H9 (cell line): Measurements from ENCODE around the gene GAB3. TPM values are rescaled to one million over a fixed set of nuclear protein-coding genes. Genes with fewer than 3 reads are reported as not detected.

Experiments
- DNase-seq: peaks from one replicate; pipeline ENCODE4 v3.0.0-alpha.2; 2017
- H2AFZ ChIP-seq: one replicate; pipeline ENCODE4 v1.6.1; 2013; ENCODE audit warnings: mild to moderate bottlenecking, low read length, control low read depth, moderate library complexity
- H2AK5ac ChIP-seq: 2 replicates; pipeline ENCODE4 v1.6.1; 2013; ENCODE audit warnings: low read length, control low read depth, mixed read lengths; ENCODE audit not compliant: insufficient read length
- H2BK120ac ChIP-seq: one replicate; pipeline ENCODE4 v1.6.1; 2013; ENCODE audit warnings: low read depth, mild to moderate bottlenecking, low read length, control low read depth, inconsistent platforms; ENCODE audit not compliant: poor library complexity, severe bottlenecking
- H2BK12ac ChIP-seq: 2 replicates; pipeline ENCODE4 v1.6.1; 2013; ENCODE audit warnings: low read length, control low read depth, mixed read lengths, low read depth; ENCODE audit not compliant: insufficient read length
- H2BK15ac ChIP-seq: 2 replicates; pipeline ENCODE4 v1.6.1; 2013; ENCODE audit warnings: low read depth, low read length, control low read depth
- H2BK20ac ChIP-seq: one replicate; pipeline ENCODE4 v1.6.1; 2013; ENCODE audit warnings: low read depth, mild to moderate bottlenecking, low read length, control low read depth, inconsistent platforms; ENCODE audit not compliant: poor library complexity, severe bottlenecking
- H2BK5ac ChIP-seq: 2 replicates; pipeline ENCODE4 v1.6.1; 2013; ENCODE audit warnings: low read length, control low read depth, mixed read lengths; ENCODE audit not compliant: insufficient read length
- H3K14ac ChIP-seq: 2 replicates; pipeline ENCODE4 v1.6.1; 2013; ENCODE audit warnings: low read length, control low read depth; ENCODE audit not compliant: insufficient read depth
- H3K18ac ChIP-seq: 2 replicates; pipeline ENCODE4 v1.6.1; 2013; ENCODE audit warnings: low read depth, mild to moderate bottlenecking, mixed read lengths, low read length, control low read depth; ENCODE audit not compliant: insufficient read length
- H3K23ac ChIP-seq: 2 replicates; pipeline ENCODE4 v1.6.1; 2013; ENCODE audit warnings: low read length, control low read depth, mixed read lengths, low read depth; ENCODE audit not compliant: insufficient read length
- H3K23me2 ChIP-seq: 2 replicates; pipeline ENCODE4 v1.6.1; 2013; ENCODE audit warnings: low read depth, mild to moderate bottlenecking, mixed read lengths, low read length, control low read depth; ENCODE audit not compliant: insufficient read length, poor library complexity, severe bottlenecking
- H3K27ac ChIP-seq: 2 replicates; pipeline ENCODE4 v1.5.1; 2013; ENCODE audit warnings: low read length, control low read depth, mixed read lengths, low read depth; ENCODE audit not compliant: insufficient read length
- H3K27me3 ChIP-seq: 2 replicates; pipeline ENCODE4 v1.6.1; 2013; ENCODE audit warnings: low read length, control low read depth, inconsistent platforms; ENCODE audit not compliant: insufficient read depth
- H3K4ac ChIP-seq: 2 replicates; pipeline ENCODE4 v1.6.1; 2013; ENCODE audit warnings: low read depth, mild to moderate bottlenecking, control low read depth, inconsistent platforms, low read length, moderate library complexity
- H3K4me1 ChIP-seq: 2 replicates; pipeline ENCODE4 v1.6.1; 2013; ENCODE audit warnings: low read length, control low read depth, inconsistent platforms; ENCODE audit not compliant: insufficient read depth
- H3K4me2 ChIP-seq: 2 replicates; pipeline ENCODE4 v1.6.1; 2013; ENCODE audit warnings: low read length, control low read depth, mixed read lengths; ENCODE audit not compliant: insufficient read length, insufficient read depth
- H3K56ac ChIP-seq: 2 replicates; pipeline ENCODE4 v1.6.1; 2013; ENCODE audit warnings: low read depth, mild to moderate bottlenecking, mixed read lengths, low read length, control low read depth; ENCODE audit not compliant: insufficient read length
- H3K79me1 ChIP-seq: 2 replicates; pipeline ENCODE4 v1.6.1; 2013; ENCODE audit warnings: low read depth, mild to moderate bottlenecking, moderate library complexity, low read length, control low read depth, inconsistent platforms; ENCODE audit not compliant: insufficient read depth, poor library complexity, severe bottlenecking
- H3K79me2 ChIP-seq: 2 replicates; pipeline ENCODE4 v1.6.1; 2013; ENCODE audit warnings: low read length, control low read depth, inconsistent platforms; ENCODE audit not compliant: insufficient read depth
- H3K9ac ChIP-seq: 2 replicates; pipeline ENCODE4 v1.6.1; 2013; ENCODE audit warnings: low read length, control low read depth, mixed read lengths; ENCODE audit not compliant: insufficient read length; ENCODE audit errors: extremely low read depth
- H3K9me3 ChIP-seq: one replicate; pipeline ENCODE4 v1.6.1; 2013; ENCODE audit warnings: low read depth, low read length, inconsistent platforms; ENCODE audit not compliant: control insufficient read depth
- H3T11ph ChIP-seq: one replicate; pipeline ENCODE4 v1.6.1; 2013; ENCODE audit warnings: mild to moderate bottlenecking, low read length, control low read depth, inconsistent platforms
- H4K20me1 ChIP-seq: one replicate; pipeline ENCODE4 v1.6.1; 2013; ENCODE audit not compliant: control insufficient read depth, insufficient read length, insufficient read depth
- H4K5ac ChIP-seq: 2 replicates; pipeline ENCODE4 v1.6.1; 2013; ENCODE audit warnings: low read depth, mild to moderate bottlenecking, mixed read lengths, low read length, control low read depth; ENCODE audit not compliant: insufficient read length
- H4K8ac ChIP-seq: replicated peaks from 2 replicates; pipeline ENCODE4 v1.6.1; 2013; ENCODE audit warnings: low read length, control low read depth, mixed read lengths, low read depth; ENCODE audit not compliant: insufficient read length
- H4K91ac ChIP-seq: 2 replicates; pipeline ENCODE4 v1.6.1; 2013; ENCODE audit warnings: low read depth, mild to moderate bottlenecking, moderate library complexity, mixed read lengths, low read length, control low read depth; ENCODE audit not compliant: insufficient read length
- H3K27ac Mint-ChIP-seq, 3 experiments: 2 replicates in 2 of 3; 3 replicates in 1 of 3; pipeline ENCODE4 v1.8.0; 2020 to 2021; ENCODE audit warnings: mixed read lengths in 3 of 3, mild to moderate bottlenecking in 1 of 3, moderate library complexity in 1 of 3
- H3K27me3 Mint-ChIP-seq: 2 replicates; pipeline ENCODE4 v1.8.0; 2021; ENCODE audit warnings: low read depth, mild to moderate bottlenecking, moderate library complexity, mixed read lengths
- H3K36me3 Mint-ChIP-seq, 3 experiments: 2 replicates in 2 of 3; 3 replicates in 1 of 3; pipeline ENCODE4 v1.8.0; 2020 to 2021; ENCODE audit warnings: low read depth in 3 of 3, mixed read lengths in 3 of 3; ENCODE audit not compliant: insufficient read depth in 1 of 3
- H3K4me1 Mint-ChIP-seq, 2 experiments: 2 replicates each; pipeline ENCODE4 v1.8.0; 2020; ENCODE audit warnings: mixed read lengths in 2 of 2
- H3K4me3 Mint-ChIP-seq, 2 experiments: 2 replicates in 1 of 2; 3 replicates in 1 of 2; pipeline ENCODE4 v1.8.0; 2020 to 2021; ENCODE audit warnings: mild to moderate bottlenecking in 2 of 2, mixed read lengths in 2 of 2, moderate library complexity in 1 of 2
- H3K9me3 Mint-ChIP-seq, 2 experiments: 2 replicates in 1 of 2; 3 replicates in 1 of 2; pipeline ENCODE4 v1.8.0; 2020; ENCODE audit warnings: mild to moderate bottlenecking in 2 of 2, mixed read lengths in 2 of 2, moderate library complexity in 1 of 2
- WGBS: extraction: QIAGEN DNeasy Blood & Tissue Kit; methylation state at CpG from one replicate; pipeline ENCODE4 v1.1.7; 2013; ENCODE audit warnings: missing lambda C conversion rate, low lambda C conversion rate, mixed read lengths; ENCODE audit not compliant: insufficient read length; ENCODE audit errors: extremely low coverage; 5-methylcytosine and 5-hydroxymethylcytosine counted together
- total RNA-seq: library from RNA; stranded (reverse); gene quantifications from 2 replicates; pipeline ENCODE4 v1.2.1, GENCODE V29; 2021
- TF ChIP-seq, protein P1 (sequence below): fragments of 200-600 bp; sonication (generic); conservative IDR thresholded peaks from 3 replicates; pipeline ENCODE4 v1.8.0; 2021; ENCODE audit warnings: antibody characterized with exemption, mild to moderate bottlenecking

The GAB3 gene
- total RNA-seq, 1 experiment from 2014 or later = 0.46 TPM

- Histone ChIP-seq H3K56ac (no peak overlapping the region), H3K14ac (no peak overlapping the region), H2AK5ac (no peak overlapping the region), H4K8ac (no peak overlapping the region), H2AFZ (no peak overlapping the region), H4K20me1 (no peaks in the 10 kb centered on the region), H2BK120ac (no peak overlapping the region), H2BK5ac (no peak overlapping the region), H3K23ac (no peak overlapping the region), H2BK15ac (no peak overlapping the region), H3K9me3 (peaks cover 27% of the 10 kb centered on the region), H4K91ac (no peak overlapping the region), H2BK12ac (no peak overlapping the region), H3K27ac (no peak overlapping the region), H2BK20ac (no peak overlapping the region), H3T11ph (no peak overlapping the region), H3K79me1 (no peaks in the 10 kb centered on the region), H3K4me2 (no peak overlapping the region), H3K4ac (no peak overlapping the region), H3K9ac (no peak overlapping the region), H3K27me3 (no peaks in the 10 kb centered on the region), H3K23me2 (no peaks in the 10 kb centered on the region), H3K18ac (no peak overlapping the region), H3K79me2 (no peaks in the 10 kb centered on the region), H3K4me1 (no peaks in the 10 kb centered on the region), H4K5ac (no peak overlapping the region)
- H3K4me3 Mint-ChIP-seq = no peak overlapping the region
- H3K36me3 Mint-ChIP-seq = peaks cover 0 to 3% (median 0%) of the 10 kb centered on the region in 3 experiments; a peak in 2 of 7 replicates
- no peaks in the 10 kb centered on the region for H3K27me3 Mint-ChIP-seq
- H3K27ac Mint-ChIP-seq = no peak overlapping the region; a peak in 1 of 7 replicates
- TF ChIP-seq, protein P1, sequence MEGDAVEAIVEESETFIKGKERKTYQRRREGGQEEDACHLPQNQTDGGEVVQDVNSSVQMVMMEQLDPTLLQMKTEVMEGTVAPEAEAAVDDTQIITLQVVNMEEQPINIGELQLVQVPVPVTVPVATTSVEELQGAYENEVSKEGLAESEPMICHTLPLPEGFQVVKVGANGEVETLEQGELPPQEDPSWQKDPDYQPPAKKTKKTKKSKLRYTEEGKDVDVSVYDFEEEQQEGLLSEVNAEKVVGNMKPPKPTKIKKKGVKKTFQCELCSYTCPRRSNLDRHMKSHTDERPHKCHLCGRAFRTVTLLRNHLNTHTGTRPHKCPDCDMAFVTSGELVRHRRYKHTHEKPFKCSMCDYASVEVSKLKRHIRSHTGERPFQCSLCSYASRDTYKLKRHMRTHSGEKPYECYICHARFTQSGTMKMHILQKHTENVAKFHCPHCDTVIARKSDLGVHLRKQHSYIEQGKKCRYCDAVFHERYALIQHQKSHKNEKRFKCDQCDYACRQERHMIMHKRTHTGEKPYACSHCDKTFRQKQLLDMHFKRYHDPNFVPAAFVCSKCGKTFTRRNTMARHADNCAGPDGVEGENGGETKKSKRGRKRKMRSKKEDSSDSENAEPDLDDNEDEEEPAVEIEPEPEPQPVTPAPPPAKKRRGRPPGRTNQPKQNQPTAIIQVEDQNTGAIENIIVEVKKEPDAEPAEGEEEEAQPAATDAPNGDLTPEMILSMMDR = no peak
- H3K4me1 Mint-ChIP-seq = peaks cover 0 to 5% of the 10 kb centered on the region in 2 experiments; a peak in 1 of 4 replicates
- peaks cover 56 to 61% of the 10 kb centered on the region in 2 experiments for H3K9me3 Mint-ChIP-seq
- no CpG with 5 or more reads among the region's 7 CpGs for WGBS
- DNase-seq = no peak
Observed at GRCh38 chrX:154717824-154718223, 33.1 kb downstream of the GAB3 start.
